ENCODE data around the gene SVIL. TPM values are rescaled to one million over a fixed set of nuclear protein-coding genes. Genes with fewer than 3 reads are reported as not detected.
A peak's percentile ranks its signal among the peaks of the same experiment; 100 is the strongest.

Gene SVIL
- total RNA-seq, 1 donor from 2014 or later, result 100 TPM

GRCh38 chr10:29430101-29430500, 204.7 kb downstream of the SVIL start:
- no peak for DNase-seq (ENCODE audit: low spot score)

- no peak for DNase-seq (ENCODE audit: low spot score)
Measured at GRCh38 chr10:29428486-29428885, 206.3 kb downstream of the SVIL start.

GRCh38 chr10:29427667-29428066, 207.1 kb downstream of the SVIL start:
- DNase-seq (ENCODE audit: low spot score), result no peak

- no peak for DNase-seq (ENCODE audit: low spot score)
Measured at GRCh38 chr10:29426420-29426819, 208.4 kb downstream of the SVIL start.

GRCh38 chr10:29424017-29424416, 210.8 kb downstream of the SVIL start:
- DNase-seq (ENCODE audit: low spot score), result no peak

- no peak for DNase-seq (ENCODE audit: low spot score)
Measured at GRCh38 chr10:29420744-29421143, 214.0 kb downstream of the SVIL start.

GRCh38 chr10:29417324-29417723, 217.4 kb downstream of the SVIL start:
- no peak for DNase-seq (ENCODE audit: low spot score)

- DNase-seq (ENCODE audit: low spot score), result no peak
Measured at GRCh38 chr10:29415876-29416275, 218.9 kb downstream of the SVIL start.

GRCh38 chr10:29414501-29414900, 220.3 kb downstream of the SVIL start:
- no peak for DNase-seq (ENCODE audit: low spot score)

GRCh38 chr10:29412485-29412884, 222.3 kb downstream of the SVIL start:
- DNase-seq (ENCODE audit: low spot score), result no peak

GRCh38 chr10:29411666-29412315, 223.0 kb downstream of the SVIL start:
- no peak for DNase-seq (ENCODE audit: low spot score)

- DNase-seq (ENCODE audit: low spot score), result peak; percentile 93
Measured at GRCh38 chr10:29409241-29410054, 225.3 kb downstream of the SVIL start.

- DNase-seq (ENCODE audit: low spot score), result no peak
Measured at GRCh38 chr10:29408847-29409240, 225.9 kb downstream of the SVIL start.

Small RNAs within 50 kb of the gene (microRNA-seq; reads per million reads assigned to microRNA genes)
- gene MIR604 (ENCODE audit: borderline number of aligned reads) (not detected), gene MIR938 (ENCODE audit: borderline number of aligned reads) (not detected)

Measured in mesenteric fat pad (tissue), 1 donor.